Measurements from ENCODE around the gene RNGTT.

The RNGTT gene

DNA sequence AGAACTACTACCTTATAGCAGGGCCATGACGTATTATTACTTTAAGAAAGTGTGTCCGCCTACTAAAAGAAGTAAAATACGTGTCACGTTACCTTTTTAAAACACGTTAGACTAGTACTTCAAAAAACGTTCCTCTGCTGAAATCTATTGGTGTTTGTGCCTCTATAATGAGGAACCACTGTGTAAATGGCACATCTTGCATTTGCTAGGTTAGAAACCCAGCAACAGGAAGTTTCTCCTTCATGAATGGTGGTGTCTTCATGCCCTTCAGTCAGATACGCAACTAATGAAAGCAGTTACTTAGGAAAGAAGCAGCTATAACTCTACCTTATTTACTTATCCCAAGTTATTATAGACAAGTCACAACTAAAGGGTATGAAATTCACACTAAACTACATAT is 343.5 kb downstream of the RNGTT start:
- in situ Hi-C loops (cut with HindIII; ENCODE audit: low pct_unique_long_range_greater_than_20kb, low sequenced_read_pairs): no loop called here
- TF ChIP-seq JUND (IDR thresholded peaks at IDR 0.05; ENCODE audit: low read depth): no peak

DNA sequence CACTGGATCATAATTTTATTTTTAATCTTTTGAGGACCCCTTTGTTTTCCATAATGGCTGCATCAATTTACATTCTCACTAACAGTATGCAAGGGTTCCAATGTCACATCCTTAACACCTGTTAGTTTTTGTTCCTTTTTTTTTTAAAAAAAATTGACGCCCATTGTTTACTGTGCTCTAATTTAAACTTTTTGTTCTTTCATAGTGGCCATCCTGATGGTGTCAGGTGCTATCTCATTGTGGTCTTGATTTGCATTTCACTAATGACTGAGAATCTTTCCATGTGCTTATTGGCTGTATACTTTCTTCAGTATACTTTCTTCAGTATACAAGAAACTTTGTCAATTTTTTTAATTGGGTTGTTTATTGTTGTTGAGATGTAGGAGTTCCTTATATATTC is 347.0 kb downstream of the RNGTT start:
- no peak for DNase-seq (ENCODE audit: low read depth in 1 of 2, low spot score in 1 of 2)
- in situ Hi-C loops (cut with HindIII; ENCODE audit: low pct_unique_long_range_greater_than_20kb, low sequenced_read_pairs): no loop called here
- no peak for TF ChIP-seq JUND (IDR thresholded peaks at IDR 0.05; ENCODE audit: low read depth)

More for the DNA sequence above, 343.5 kb downstream of the RNGTT start:
- no peak for DNase-seq (ENCODE audit: low read depth in 1 of 2, low spot score in 1 of 2)

DNA sequence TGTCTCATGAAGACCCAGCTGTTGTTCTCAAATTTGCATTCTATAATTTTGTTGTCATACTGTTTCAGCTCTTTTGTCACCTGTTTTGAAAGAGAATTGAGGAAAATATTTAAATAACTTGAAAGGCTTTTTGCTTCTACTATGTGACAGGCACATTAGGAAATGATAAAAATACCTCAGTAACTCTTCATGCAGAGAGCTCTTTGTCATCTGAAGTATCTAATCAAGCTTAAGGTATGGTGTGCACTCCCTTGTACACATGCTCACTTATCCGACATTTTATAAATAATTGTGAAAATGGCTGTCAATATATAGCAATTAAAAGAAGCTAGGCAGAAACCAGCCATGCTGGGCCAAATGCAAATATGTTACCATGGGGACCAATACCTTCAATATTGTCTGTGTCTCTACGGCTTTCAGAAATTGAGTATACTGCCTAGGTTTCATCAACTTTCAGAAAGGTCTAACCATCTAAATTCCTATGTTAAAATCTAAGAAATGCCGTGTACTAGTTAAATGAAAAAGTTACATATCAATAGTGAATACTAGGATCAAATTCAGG is 349.0 kb downstream of the RNGTT start:
- DNase-seq (ENCODE audit: low read depth in 1 of 2, low spot score in 1 of 2): no peak
- in situ Hi-C loops (cut with HindIII; ENCODE audit: low pct_unique_long_range_greater_than_20kb, low sequenced_read_pairs): no loop called here
- TF ChIP-seq JUND (IDR thresholded peaks at IDR 0.05; ENCODE audit: low read depth): no peak

DNA sequence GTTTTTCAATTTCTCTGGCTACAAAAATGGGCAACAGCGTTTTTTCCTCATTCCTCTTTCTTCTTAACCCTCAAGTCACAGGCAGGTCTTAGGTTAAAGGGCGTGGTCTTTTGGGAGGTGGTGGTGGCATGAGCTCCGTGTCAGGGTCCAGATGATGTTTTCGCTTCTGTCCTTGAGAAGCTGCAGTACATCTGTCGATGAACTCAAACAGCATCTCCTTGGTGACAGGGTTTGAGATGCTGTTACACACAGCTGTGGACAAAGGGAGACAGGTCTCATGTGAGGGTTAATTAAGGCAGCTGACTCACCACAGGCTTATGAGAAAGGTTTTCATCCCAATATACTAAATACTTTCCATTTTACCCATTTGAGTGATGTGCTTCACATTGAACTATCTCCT is 350.8 kb downstream of the RNGTT start:
- in situ Hi-C loops (cut with HindIII; ENCODE audit: low pct_unique_long_range_greater_than_20kb, low sequenced_read_pairs): no loop called here
- no peak for DNase-seq (ENCODE audit: low read depth in 1 of 2, low spot score in 1 of 2)
- no peak for TF ChIP-seq JUND (IDR thresholded peaks at IDR 0.05; ENCODE audit: low read depth)

- no peak for TF ChIP-seq JUND (IDR thresholded peaks at IDR 0.05; ENCODE audit: low read depth)
- no peak for DNase-seq (ENCODE audit: low read depth in 1 of 2, low spot score in 1 of 2)
- in situ Hi-C loops (cut with HindIII; ENCODE audit: low pct_unique_long_range_greater_than_20kb, low sequenced_read_pairs): no loop called here
Observed at GRCh38 chr6:88611721-88612120, 351.7 kb downstream of the RNGTT start.

- TF ChIP-seq JUND (IDR thresholded peaks at IDR 0.05; ENCODE audit: low read depth): no peak
- DNase-seq (ENCODE audit: low read depth in 1 of 2, low spot score in 1 of 2): no peak
- in situ Hi-C loops (cut with HindIII; ENCODE audit: low pct_unique_long_range_greater_than_20kb, low sequenced_read_pairs): no loop called here
Observed at GRCh38 chr6:88609983-88610382, 353.4 kb downstream of the RNGTT start.

DNA sequence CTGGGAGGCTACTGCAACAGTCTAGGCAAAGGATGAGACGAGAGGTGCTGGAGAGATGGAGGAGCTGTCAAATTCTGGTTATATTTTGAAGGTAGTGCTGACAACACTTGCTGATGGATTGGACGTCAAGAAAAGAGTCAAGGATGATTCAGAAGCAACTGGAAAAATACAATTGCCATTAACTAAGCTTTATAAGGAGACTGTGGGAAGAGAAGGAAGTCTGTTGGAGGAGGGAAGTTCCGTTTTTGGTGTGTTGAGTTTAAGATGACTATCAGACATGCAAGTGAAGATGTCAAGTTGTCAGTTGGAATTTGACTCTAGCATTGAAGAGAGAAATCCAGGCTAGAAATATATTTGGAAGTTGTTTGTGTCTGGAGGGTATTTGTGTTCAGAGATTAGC is 358.1 kb downstream of the RNGTT start:
- in situ Hi-C loops (cut with HindIII; ENCODE audit: low pct_unique_long_range_greater_than_20kb, low sequenced_read_pairs): no loop called here
- no peak for TF ChIP-seq JUND (IDR thresholded peaks at IDR 0.05; ENCODE audit: low read depth)
- no peak for DNase-seq (ENCODE audit: low read depth in 1 of 2, low spot score in 1 of 2)

- in situ Hi-C loops (cut with HindIII; ENCODE audit: low pct_unique_long_range_greater_than_20kb, low sequenced_read_pairs): no loop called here
- TF ChIP-seq JUND (IDR thresholded peaks at IDR 0.05; ENCODE audit: low read depth): no peak
- no peak for DNase-seq (ENCODE audit: low read depth in 1 of 2, low spot score in 1 of 2)
Observed at GRCh38 chr6:88599571-88599970, 363.8 kb downstream of the RNGTT start.

- in situ Hi-C loops (cut with HindIII; ENCODE audit: low pct_unique_long_range_greater_than_20kb, low sequenced_read_pairs): no loop called here
- TF ChIP-seq JUND (IDR thresholded peaks at IDR 0.05; ENCODE audit: low read depth): no peak
- DNase-seq (ENCODE audit: low read depth in 1 of 2, low spot score in 1 of 2): no peak
Observed at GRCh38 chr6:88596801-88597200, 366.6 kb downstream of the RNGTT start.

- DNase-seq (ENCODE audit: low read depth in 1 of 2, low spot score in 1 of 2): no peak
- no peak for TF ChIP-seq JUND (IDR thresholded peaks at IDR 0.05; ENCODE audit: low read depth)
- in situ Hi-C loops (cut with HindIII; ENCODE audit: low pct_unique_long_range_greater_than_20kb, low sequenced_read_pairs): no loop called here
Observed at GRCh38 chr6:88588938-88589337, 374.5 kb downstream of the RNGTT start.

DNA sequence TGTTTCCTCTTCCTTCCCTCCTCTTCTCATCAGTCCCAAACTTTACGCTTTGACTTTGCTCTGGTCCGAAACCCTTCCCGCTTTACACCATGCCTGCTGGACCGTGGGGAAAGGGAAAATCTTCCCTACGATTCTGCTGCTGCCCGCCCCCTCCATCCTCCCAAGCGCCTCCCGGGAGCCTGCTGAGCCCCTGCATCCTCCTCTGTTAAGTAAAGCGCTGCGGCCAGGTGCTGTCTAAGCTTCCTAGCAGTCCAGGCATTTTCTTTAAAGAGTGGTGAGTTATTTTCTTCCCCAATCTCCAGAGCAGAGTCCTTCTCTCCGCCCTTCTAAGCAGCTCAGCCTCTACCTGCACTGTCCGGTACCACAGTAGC is 376.3 kb downstream of the RNGTT start:
- DNase-seq (ENCODE audit: low read depth in 1 of 2, low spot score in 1 of 2): no peak
- in situ Hi-C loops (cut with HindIII; ENCODE audit: low pct_unique_long_range_greater_than_20kb, low sequenced_read_pairs): no loop called here
- TF ChIP-seq JUND (IDR thresholded peaks at IDR 0.05; ENCODE audit: low read depth): no peak

- in situ Hi-C loops (cut with HindIII; ENCODE audit: low pct_unique_long_range_greater_than_20kb, low sequenced_read_pairs): no loop called here
- DNase-seq (ENCODE audit: low read depth in 1 of 2, low spot score in 1 of 2): no peak
- TF ChIP-seq JUND (IDR thresholded peaks at IDR 0.05; ENCODE audit: low read depth): no peak
Observed at GRCh38 chr6:88586371-88587149, 376.9 kb downstream of the RNGTT start.

GRCh38 chr6:88585276-88585692 is 378.1 kb downstream of the RNGTT start:
- DNase-seq (ENCODE audit: low read depth in 1 of 2, low spot score in 1 of 2): no peak
- in situ Hi-C loops (cut with HindIII; ENCODE audit: low pct_unique_long_range_greater_than_20kb, low sequenced_read_pairs): no loop called here
- no peak for TF ChIP-seq JUND (IDR thresholded peaks at IDR 0.05; ENCODE audit: low read depth)
